HFF-Myc (cell line): ENCODE results near the gene ZNF555.

ENCODE experiments used
- DNase-seq: peaks from one replicate; pipeline ENCODE4 v3.0.0-alpha.2; 2011; ENCODE audit warnings: low read depth; ENCODE audit errors: extremely low read depth
- H3K4me3 ChIP-seq: replicated peaks from 2 replicates; pipeline ENCODE4 v1.5.1; 2011; ENCODE audit warnings: low read depth, mild to moderate bottlenecking, control low read depth, low read length
- TF ChIP-seq, protein P1 (sequence below): IDR thresholded peaks from 2 replicates; pipeline ENCODE4 v1.5.1; 2012; ENCODE audit warnings: mild to moderate bottlenecking, low read depth, low read length, control low read depth; ENCODE audit errors: missing control alignments

ZNF555 gene

DNA sequence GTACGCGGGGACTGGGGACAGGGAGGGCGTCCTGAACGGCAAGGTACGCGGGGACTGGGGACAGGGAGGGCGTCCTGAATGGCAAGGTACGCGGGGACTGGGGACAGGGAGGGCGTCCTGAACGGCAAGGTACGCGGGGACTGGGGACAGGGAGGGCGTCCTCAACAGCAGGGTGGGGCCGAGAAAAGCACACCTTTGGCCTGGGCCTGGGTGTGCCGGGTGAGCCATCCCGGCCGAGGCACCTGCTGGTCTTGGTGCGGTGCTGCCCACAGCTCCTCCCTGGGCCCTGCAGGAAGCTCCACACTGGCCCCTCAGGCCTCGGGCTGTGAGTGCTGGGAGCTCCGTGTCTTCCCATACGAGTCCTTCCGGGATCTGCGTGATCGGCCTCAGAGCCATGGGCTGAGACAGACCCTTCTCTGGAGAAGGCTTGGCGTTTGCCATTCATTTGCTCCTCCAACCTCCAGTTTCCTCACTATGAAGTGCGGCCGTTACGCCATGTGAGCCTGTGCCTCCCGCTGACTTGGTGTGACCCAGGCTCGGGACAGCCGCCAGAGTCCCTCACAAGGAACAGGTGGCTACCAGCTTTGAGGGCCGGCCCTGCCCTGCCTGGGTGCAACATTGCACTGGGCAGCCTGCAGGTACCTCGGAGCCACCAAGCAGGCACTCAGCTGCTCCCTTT lies 29.4 kb upstream of the ZNF555 start:
- no peak overlapping the region for H3K4me3 ChIP-seq
- TF ChIP-seq, protein P1, sequence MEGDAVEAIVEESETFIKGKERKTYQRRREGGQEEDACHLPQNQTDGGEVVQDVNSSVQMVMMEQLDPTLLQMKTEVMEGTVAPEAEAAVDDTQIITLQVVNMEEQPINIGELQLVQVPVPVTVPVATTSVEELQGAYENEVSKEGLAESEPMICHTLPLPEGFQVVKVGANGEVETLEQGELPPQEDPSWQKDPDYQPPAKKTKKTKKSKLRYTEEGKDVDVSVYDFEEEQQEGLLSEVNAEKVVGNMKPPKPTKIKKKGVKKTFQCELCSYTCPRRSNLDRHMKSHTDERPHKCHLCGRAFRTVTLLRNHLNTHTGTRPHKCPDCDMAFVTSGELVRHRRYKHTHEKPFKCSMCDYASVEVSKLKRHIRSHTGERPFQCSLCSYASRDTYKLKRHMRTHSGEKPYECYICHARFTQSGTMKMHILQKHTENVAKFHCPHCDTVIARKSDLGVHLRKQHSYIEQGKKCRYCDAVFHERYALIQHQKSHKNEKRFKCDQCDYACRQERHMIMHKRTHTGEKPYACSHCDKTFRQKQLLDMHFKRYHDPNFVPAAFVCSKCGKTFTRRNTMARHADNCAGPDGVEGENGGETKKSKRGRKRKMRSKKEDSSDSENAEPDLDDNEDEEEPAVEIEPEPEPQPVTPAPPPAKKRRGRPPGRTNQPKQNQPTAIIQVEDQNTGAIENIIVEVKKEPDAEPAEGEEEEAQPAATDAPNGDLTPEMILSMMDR, result no peak
- no peak for DNase-seq

DNA sequence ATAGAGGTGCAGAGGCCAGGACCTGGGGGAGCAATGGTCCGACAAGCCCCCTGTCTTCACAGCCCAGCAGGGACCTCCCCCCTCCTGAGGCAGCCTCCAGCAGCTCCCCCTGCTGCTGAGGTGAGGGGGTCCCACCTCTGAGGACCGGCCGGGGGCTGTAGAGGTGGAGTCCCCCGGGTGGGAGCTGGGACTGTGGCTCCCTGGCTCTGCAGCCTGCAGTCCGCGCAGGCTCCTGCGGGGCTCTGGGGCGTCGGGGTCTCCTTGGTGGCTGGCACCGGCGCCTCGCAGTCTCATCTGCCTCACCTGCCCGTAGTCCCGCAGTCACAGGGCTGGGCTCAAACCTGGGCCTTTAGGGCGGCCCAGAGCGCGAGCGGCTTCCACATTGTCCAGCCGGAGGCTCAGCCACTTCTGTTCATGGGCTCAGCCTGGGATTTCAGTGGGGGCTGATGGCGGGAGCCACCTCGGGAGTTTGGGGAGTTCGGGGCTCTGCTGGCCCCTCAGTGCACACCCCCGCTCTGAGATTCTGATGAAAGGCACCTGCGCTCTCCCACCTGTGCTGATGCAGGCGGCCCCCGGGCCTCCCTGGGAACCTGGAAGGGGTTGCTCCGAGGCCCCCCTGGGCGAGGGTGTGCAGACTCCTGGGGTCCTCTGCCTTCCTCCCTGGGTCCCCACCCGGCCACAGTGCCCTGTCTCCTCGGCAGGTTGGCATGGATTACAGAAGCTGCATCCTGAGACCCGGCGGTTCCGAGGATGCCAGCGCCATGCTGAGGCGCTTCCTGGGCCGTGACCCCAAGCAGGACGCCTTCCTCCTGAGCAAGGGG lies 28.7 kb upstream of the ZNF555 start:
- DNase-seq, result no peak
- H3K4me3 ChIP-seq, result no peak overlapping the region
- TF ChIP-seq, protein P1, result no peak

DNA sequence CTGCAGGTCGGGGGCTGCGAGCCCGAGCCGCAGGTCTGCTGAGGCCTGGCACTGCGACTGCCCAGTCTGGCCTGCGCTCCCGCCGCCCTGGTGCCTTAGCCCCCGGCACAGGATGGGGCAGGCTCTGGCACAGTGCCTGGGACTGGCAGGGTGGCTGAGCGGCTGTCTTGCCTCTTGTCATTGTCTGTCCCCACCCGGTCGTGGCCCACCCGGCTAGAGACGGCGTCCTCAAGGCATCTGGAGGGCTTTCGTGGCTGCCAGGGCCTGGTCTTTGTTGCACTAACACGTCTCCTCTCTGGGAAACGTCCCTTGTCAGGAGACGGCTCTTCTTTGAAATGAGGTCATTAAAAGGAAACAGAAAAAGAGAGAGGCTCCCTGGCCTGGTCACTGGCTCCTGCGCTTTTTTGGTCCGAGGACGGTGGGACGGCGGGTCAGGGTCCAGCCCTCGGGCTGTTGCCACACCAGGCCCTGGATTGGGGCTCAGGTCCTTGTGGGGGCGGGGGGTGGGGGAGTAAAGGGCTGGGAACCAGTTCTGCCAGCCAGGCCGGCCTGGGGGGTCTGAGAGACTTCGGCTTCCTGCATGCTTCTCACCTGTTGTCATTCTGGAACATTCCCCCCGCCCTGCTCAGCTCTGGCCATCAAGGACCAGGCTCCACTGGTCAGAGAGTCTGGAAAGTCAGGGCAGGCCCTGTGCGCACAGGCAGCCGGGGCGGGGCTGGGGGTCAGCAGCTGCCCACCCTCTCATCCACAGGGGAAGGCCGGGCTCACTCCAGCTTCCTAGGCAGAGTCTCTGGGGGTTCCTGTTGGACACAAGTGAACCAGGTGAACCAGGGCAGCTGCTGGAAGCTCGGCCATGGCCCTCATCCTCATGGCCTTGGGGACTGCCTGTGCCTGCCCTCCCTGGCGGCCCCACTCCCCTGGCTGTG lies 27.8 kb upstream of the ZNF555 start:
- TF ChIP-seq, protein P1, result no peak
- no peak overlapping the region for H3K4me3 ChIP-seq
- DNase-seq, result no peak

DNA sequence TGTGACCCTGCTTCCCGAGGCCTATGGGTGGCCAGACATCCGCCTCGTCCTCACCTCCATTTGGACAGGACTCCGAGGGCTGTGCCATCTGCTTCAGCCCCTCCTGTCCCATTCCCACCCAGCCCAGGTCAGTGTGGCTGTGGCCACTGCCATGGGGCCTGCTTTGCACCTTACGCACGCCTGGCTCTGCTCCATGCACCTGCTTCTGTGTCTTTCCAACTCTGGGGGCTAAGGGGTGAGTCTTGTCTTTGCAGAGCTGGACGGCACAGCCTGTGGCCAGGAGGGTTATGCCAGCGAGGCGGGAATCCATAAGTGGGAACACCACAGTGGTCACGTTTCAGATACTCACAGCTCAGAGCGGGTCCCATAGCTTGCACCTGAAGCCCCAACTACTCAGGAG lies 26.8 kb upstream of the ZNF555 start:
- no peak overlapping the region for H3K4me3 ChIP-seq
- TF ChIP-seq, protein P1, result no peak
- no peak for DNase-seq

GRCh38 chr19:2815191-2815614 lies 26.1 kb upstream of the ZNF555 start:
- TF ChIP-seq, protein P1, result no peak
- no peak overlapping the region for H3K4me3 ChIP-seq
- DNase-seq, result no peak

GRCh38 chr19:2815923-2816322 lies 25.4 kb upstream of the ZNF555 start:
- no peak for DNase-seq
- TF ChIP-seq, protein P1, result no peak
- H3K4me3 ChIP-seq, result no peak overlapping the region
